SK-N-SH (cell line): ENCODE data around the gene CDKL2. TPM values are rescaled to one million over a fixed set of nuclear protein-coding genes. Genes with fewer than 3 reads are reported as not detected.

Experiments
- CTCF ChIA-PET: fragments of 300-600, 350-600 bp; formaldehyde crosslinking; extraction: SDS; loops from one replicate; lab custom pipeline; 2021; lab: Yijun Ruan, JAX
- POLR2A ChIA-PET: fragments of 350-600 bp; sonication (Branson Sonifier 250); formaldehyde crosslinking; extraction: SDS; loops from one replicate; lab custom pipeline; 2020; ENCODE audit warnings: antibody characterized with exemption, inconsistent platforms; lab: Yijun Ruan, JAX
- DNase-seq: peaks from one replicate; pipeline ENCODE4 v3.0.0; 2012
- H2AFZ ChIP-seq: fragments of 200-600 bp; sonication (generic); 2 replicates; pipeline ENCODE4 v1.8.1; 2016; ENCODE audit warnings: antibody characterized with exemption, mild to moderate bottlenecking, low read depth
- H3F3A ChIP-seq: fragments of 200-600 bp; sonication (generic); replicated peaks from 2 replicates; pipeline ENCODE3; 2016; ENCODE audit warnings: antibody characterized with exemption, mild to moderate bottlenecking; ENCODE audit not compliant: insufficient read depth
- H3K27ac ChIP-seq, 2 experiments: fragments of 200-500 bp in 1 of 2; fragments of 200-600 bp in 1 of 2; sonication (Bioruptor generic) in 1 of 2; sonication (generic), shearing (Covaris generic) in 1 of 2; 2 replicates each; pipeline versions ENCODE4 v1.5.1 to v1.6.1; 2014 to 2016; ENCODE audit warnings: low read depth in 2 of 2, inconsistent platforms in 1 of 2, low read length in 1 of 2, mild to moderate bottlenecking in 1 of 2, mixed read lengths in 1 of 2
- H3K27me3 ChIP-seq: fragments of 200-600 bp; sonication (generic), shearing (Covaris generic); 2 replicates; pipeline ENCODE4 v1.6.1; 2016; ENCODE audit warnings: mixed run types; ENCODE audit not compliant: insufficient read depth
- H3K36me3 ChIP-seq, 2 experiments: fragments of 200-500 bp in 1 of 2; fragments of 200-600 bp in 1 of 2; sonication (Bioruptor generic) in 1 of 2; sonication (generic) in 1 of 2; replicated peaks in 1 of 2; 2 replicates each; pipeline versions ENCODE3 to v1.5.1; 2014 to 2016; ENCODE audit warnings: low read length in 1 of 2, mild to moderate bottlenecking in 1 of 2; ENCODE audit not compliant: insufficient read depth in 2 of 2, control insufficient read depth in 1 of 2
- H3K4me1 ChIP-seq, 2 experiments: fragments of 200-500 bp in 1 of 2; fragments of 200-600 bp in 1 of 2; sonication (Bioruptor generic) in 1 of 2; sonication (generic), shearing (Covaris generic) in 1 of 2; 2 replicates each; pipeline versions ENCODE4 v1.5.1 to v1.6.1; 2014 to 2016; ENCODE audit warnings: low read depth in 1 of 2, low read length in 1 of 2, mixed run types in 1 of 2; ENCODE audit not compliant: insufficient read depth in 2 of 2, control insufficient read depth in 1 of 2
- H3K4me2 ChIP-seq: fragments of 200-600 bp; sonication (generic), shearing (Covaris generic); 2 replicates; pipeline ENCODE4 v1.6.1; 2017; ENCODE audit warnings: mixed run types
- H3K4me3 ChIP-seq, 2 experiments: fragments of 200-500 bp in 1 of 2; fragments of 200-600 bp in 1 of 2; sonication (Bioruptor generic) in 1 of 2; sonication (generic), shearing (Covaris generic) in 1 of 2; 2 replicates each; pipeline versions ENCODE4 v1.5.1 to v1.8.1; 2014 to 2016; ENCODE audit warnings: low read depth in 2 of 2, inconsistent platforms in 1 of 2, low read length in 1 of 2, mild to moderate bottlenecking in 1 of 2, mixed read lengths in 1 of 2, moderate library complexity in 1 of 2
- H3K79me2 ChIP-seq: fragments of 200-600 bp; sonication (generic); 2 replicates; pipeline ENCODE4 v1.8.1; 2017; ENCODE audit warnings: mild to moderate bottlenecking; ENCODE audit not compliant: insufficient read depth
- H3K9ac ChIP-seq: fragments of 200-600 bp; sonication (generic); 2 replicates; pipeline ENCODE4 v1.6.1; 2017; ENCODE audit warnings: mixed run types
- H3K9me2 ChIP-seq: fragments of 200-600 bp; sonication (generic); 2 replicates; pipeline ENCODE4 v1.6.1; 2017; ENCODE audit warnings: mixed run types
- H3K9me3 ChIP-seq: fragments of 200-600 bp; sonication (generic); 2 replicates; pipeline ENCODE4 v1.6.1; 2017; ENCODE audit warnings: mixed run types, mild to moderate bottlenecking, moderate library complexity
- H4K20me1 ChIP-seq: fragments of 200-600 bp; sonication (generic); 2 replicates; pipeline ENCODE4 v1.6.1; 2017; ENCODE audit warnings: mild to moderate bottlenecking, mixed run types; ENCODE audit not compliant: insufficient read depth
- CHD2 ChIP-seq: fragments of 150-350 bp; IDR thresholded peaks from 2 replicates; pipeline ENCODE4 v1.6.1; 2018; ENCODE audit warnings: low read length; ENCODE audit not compliant: partially characterized antibody
- ELF1 ChIP-seq: IDR thresholded peaks from 2 replicates; pipeline ENCODE4 v1.4.0; 2012
- FOSL2 ChIP-seq: IDR thresholded peaks from 2 replicates; pipeline ENCODE4 v1.4.0; 2012; ENCODE audit warnings: low read depth, mild to moderate bottlenecking, moderate library complexity, borderline replicate concordance
- FOXJ3 ChIP-seq: sonication (generic); formaldehyde crosslinking; IDR thresholded peaks from 2 replicates; pipeline ENCODE4 v1.5.1; 2020; ENCODE audit warnings: mild to moderate bottlenecking, missing genetic modification reagents
- FOXM1 ChIP-seq: IDR thresholded peaks from 2 replicates; pipeline ENCODE4 v1.4.0; 2012; ENCODE audit warnings: low read depth, mild to moderate bottlenecking
- GABPA ChIP-seq: IDR thresholded peaks from 2 replicates; pipeline ENCODE4 v1.4.0; 2012; ENCODE audit warnings: low read depth, mild to moderate bottlenecking
- GATA2 ChIP-seq: sonication (generic); formaldehyde crosslinking; IDR thresholded peaks from 2 replicates; pipeline ENCODE4 v1.5.0; 2020; ENCODE audit warnings: mild to moderate bottlenecking, missing genetic modification reagents
- MEF2A ChIP-seq: IDR thresholded peaks from 2 replicates; pipeline ENCODE4 v1.4.0; 2012; ENCODE audit warnings: low read depth, borderline replicate concordance
- MXI1 ChIP-seq: IDR thresholded peaks from 2 replicates; pipeline ENCODE4 v1.6.1; 2012; ENCODE audit warnings: mild to moderate bottlenecking, low read depth, low read length, improper control_type of control experiment
- NFIC ChIP-seq: IDR thresholded peaks from 2 replicates; pipeline ENCODE4 v1.4.0; 2012; ENCODE audit warnings: borderline replicate concordance
- POLR2AphosphoS5 ChIP-seq: IDR thresholded peaks from 2 replicates; pipeline ENCODE4 v1.6.1; 2012; ENCODE audit warnings: low read depth, low read length
- RCOR1 ChIP-seq: fragments of 150-350 bp; IDR thresholded peaks from 2 replicates; pipeline ENCODE4 v1.6.1; 2017; ENCODE audit warnings: antibody characterized with exemption, low read length
- RFX5 ChIP-seq: IDR thresholded peaks from 2 replicates; pipeline ENCODE4 v1.6.1; 2012; ENCODE audit warnings: mild to moderate bottlenecking, improper control_type of control experiment, low read length
- SIN3A ChIP-seq: IDR thresholded peaks from 2 replicates; pipeline ENCODE4 v1.6.1; 2012; ENCODE audit warnings: low read depth, mild to moderate bottlenecking, low read length, moderate library complexity, borderline replicate concordance
- SMC3 ChIP-seq: IDR thresholded peaks from 2 replicates; pipeline ENCODE4 v1.6.1; 2012; ENCODE audit warnings: low read depth, low read length, improper control_type of control experiment
- TAF1 ChIP-seq: IDR thresholded peaks from 2 replicates; pipeline ENCODE4 v1.6.1; 2012; ENCODE audit warnings: low read depth, mild to moderate bottlenecking, low read length, moderate library complexity, borderline replicate concordance
- TCF12 ChIP-seq: IDR thresholded peaks from 2 replicates; pipeline ENCODE4 v1.4.0; 2012
- TEAD4 ChIP-seq: IDR thresholded peaks from 2 replicates; pipeline ENCODE4 v1.4.0; 2012; ENCODE audit warnings: mild to moderate bottlenecking, borderline replicate concordance; ENCODE audit not compliant: insufficient read depth
- WGBS: methylation state at CpG from one replicate; pipeline ENCODE4 v1.1.6; 2017; ENCODE audit warnings: low lambda C conversion rate; 5-methylcytosine and 5-hydroxymethylcytosine counted together
- polyA plus RNA-seq, 3 experiments: library from polyadenylated mRNA; depleted of rRNA; stranded (reverse); fragments of >200 nt; gene quantifications; 2 replicates each; pipeline ENCODE4 v1.2.3, GENCODE V29; 2012
- TF ChIP-seq, protein P1 (sequence below): IDR thresholded peaks from 2 replicates; pipeline ENCODE4 v1.6.1; 2012; ENCODE audit warnings: mild to moderate bottlenecking, low read depth, low read length, moderate library complexity
- TF ChIP-seq, protein P2 (sequence below): IDR thresholded peaks from 2 replicates; pipeline ENCODE4 v1.4.0; 2012; ENCODE audit warnings: low read depth
- TF ChIP-seq, protein P3 (sequence below): IDR thresholded peaks from 2 replicates; pipeline ENCODE4 v1.4.0; 2012; ENCODE audit warnings: low read depth, borderline replicate concordance
- TF ChIP-seq, protein P4 (sequence below): fragments of 150-350 bp; IDR thresholded peaks from 2 replicates; pipeline ENCODE4 v1.6.1; 2016; ENCODE audit warnings: mild to moderate bottlenecking, low read depth, low read length
- TF ChIP-seq, protein P5 (sequence below): fragments of 200-600 bp; sonication (generic); IDR thresholded peaks from 2 replicates; pipeline ENCODE4 v1.6.1; 2017; ENCODE audit warnings: antibody characterized with exemption, mild to moderate bottlenecking, moderate library complexity

CDKL2 gene
- 0.41 and 0.58 TPM in 2 replicates for polyA plus RNA-seq (2012; rRNA removed)
- polyA plus RNA-seq (2012; cell fraction: cytosol; rRNA removed): 0.58 and 0.94 TPM in 2 replicates
- 1.5 and 2.3 TPM in 2 replicates for polyA plus RNA-seq (2012; cell fraction: nucleus; rRNA removed)

DNA sequence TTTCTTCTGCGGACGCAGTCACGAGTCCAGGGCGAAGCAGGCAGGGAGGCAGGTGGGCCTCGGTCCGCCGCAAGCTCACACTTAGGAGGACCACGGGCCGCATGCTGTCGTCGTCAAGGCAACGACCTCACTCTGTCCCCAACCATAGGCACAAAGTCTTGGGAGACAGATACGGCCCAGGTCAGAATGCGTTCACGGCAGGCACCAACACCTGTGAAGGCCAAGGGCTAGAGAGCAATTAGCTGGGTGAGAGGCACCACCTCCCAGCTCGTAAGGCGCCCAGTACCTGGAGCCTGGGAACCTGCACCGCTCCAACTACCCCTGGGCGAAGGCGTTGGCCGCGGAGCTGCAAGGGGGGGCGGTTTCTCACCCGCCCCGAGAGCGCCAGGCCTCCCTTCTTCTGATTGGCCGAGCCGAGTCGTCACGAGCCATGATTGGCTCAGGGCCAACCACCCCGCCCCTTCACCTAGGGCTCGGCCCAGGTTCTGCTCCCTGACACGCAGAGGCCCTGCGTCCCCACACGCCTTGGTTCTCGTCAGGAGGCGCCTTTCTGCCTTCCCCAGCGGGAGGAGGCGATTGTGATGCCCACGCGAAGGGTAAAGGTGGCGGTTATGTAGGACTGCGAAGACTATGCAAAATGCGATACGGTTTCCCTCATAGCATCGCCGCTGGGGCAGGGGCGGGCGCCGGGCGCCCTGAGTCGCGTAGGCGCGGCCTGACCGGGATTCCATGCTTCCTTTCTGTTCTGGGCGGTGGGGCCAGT lies at the start of gene CDKL2:
CDKL2 (minus strand) TSS at position 355 of the 763 bp plus-strand sequence. CDS start 4,540 bp downstream, outside the sequence.
- peak within 1 kb of the TSS; percentile 63 for H3K9ac ChIP-seq
- H3K4me3 ChIP-seq: peak within 1 kb of the TSS; percentile 80 to 83
- no peaks in the 10 kb centered on the region for H3K79me2 ChIP-seq
- no peaks in the 10 kb centered on the region for H3K36me3 ChIP-seq
- TF ChIP-seq SIN3A: no peak
- TF ChIP-seq GABPA: no peak
- peak; percentile 80 for TF ChIP-seq MXI1
- TF ChIP-seq, protein P1, sequence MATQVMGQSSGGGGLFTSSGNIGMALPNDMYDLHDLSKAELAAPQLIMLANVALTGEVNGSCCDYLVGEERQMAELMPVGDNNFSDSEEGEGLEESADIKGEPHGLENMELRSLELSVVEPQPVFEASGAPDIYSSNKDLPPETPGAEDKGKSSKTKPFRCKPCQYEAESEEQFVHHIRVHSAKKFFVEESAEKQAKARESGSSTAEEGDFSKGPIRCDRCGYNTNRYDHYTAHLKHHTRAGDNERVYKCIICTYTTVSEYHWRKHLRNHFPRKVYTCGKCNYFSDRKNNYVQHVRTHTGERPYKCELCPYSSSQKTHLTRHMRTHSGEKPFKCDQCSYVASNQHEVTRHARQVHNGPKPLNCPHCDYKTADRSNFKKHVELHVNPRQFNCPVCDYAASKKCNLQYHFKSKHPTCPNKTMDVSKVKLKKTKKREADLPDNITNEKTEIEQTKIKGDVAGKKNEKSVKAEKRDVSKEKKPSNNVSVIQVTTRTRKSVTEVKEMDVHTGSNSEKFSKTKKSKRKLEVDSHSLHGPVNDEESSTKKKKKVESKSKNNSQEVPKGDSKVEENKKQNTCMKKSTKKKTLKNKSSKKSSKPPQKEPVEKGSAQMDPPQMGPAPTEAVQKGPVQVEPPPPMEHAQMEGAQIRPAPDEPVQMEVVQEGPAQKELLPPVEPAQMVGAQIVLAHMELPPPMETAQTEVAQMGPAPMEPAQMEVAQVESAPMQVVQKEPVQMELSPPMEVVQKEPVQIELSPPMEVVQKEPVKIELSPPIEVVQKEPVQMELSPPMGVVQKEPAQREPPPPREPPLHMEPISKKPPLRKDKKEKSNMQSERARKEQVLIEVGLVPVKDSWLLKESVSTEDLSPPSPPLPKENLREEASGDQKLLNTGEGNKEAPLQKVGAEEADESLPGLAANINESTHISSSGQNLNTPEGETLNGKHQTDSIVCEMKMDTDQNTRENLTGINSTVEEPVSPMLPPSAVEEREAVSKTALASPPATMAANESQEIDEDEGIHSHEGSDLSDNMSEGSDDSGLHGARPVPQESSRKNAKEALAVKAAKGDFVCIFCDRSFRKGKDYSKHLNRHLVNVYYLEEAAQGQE: no peak
- no peak for TF ChIP-seq FOSL2
- peak; percentile 6; the same call in 1 of the 2 replicates for TF ChIP-seq GATA2 (CRISPR knock-in tag)
- no peak for TF ChIP-seq SMC3
- TF ChIP-seq, protein P2, sequence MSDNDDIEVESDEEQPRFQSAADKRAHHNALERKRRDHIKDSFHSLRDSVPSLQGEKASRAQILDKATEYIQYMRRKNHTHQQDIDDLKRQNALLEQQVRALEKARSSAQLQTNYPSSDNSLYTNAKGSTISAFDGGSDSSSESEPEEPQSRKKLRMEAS: peak; percentile 41; the same call in 1 of the 2 replicates
- TF ChIP-seq TCF12: no peak
- no peak for TF ChIP-seq CHD2
- TF ChIP-seq, protein P3, sequence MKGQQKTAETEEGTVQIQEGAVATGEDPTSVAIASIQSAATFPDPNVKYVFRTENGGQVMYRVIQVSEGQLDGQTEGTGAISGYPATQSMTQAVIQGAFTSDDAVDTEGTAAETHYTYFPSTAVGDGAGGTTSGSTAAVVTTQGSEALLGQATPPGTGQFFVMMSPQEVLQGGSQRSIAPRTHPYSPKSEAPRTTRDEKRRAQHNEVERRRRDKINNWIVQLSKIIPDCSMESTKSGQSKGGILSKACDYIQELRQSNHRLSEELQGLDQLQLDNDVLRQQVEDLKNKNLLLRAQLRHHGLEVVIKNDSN: peak; percentile 60; the same call in 1 of the 2 replicates
- no peak for TF ChIP-seq RCOR1
- peak; percentile 79 for TF ChIP-seq NFIC
- TF ChIP-seq FOXJ3: no peak
- TF ChIP-seq ELF1: no peak
- TF ChIP-seq TAF1: 0 out of 2 replicates have a peak, but pooled peaks have one; percentile 12
- no peak for TF ChIP-seq TEAD4
- TF ChIP-seq, protein P4, sequence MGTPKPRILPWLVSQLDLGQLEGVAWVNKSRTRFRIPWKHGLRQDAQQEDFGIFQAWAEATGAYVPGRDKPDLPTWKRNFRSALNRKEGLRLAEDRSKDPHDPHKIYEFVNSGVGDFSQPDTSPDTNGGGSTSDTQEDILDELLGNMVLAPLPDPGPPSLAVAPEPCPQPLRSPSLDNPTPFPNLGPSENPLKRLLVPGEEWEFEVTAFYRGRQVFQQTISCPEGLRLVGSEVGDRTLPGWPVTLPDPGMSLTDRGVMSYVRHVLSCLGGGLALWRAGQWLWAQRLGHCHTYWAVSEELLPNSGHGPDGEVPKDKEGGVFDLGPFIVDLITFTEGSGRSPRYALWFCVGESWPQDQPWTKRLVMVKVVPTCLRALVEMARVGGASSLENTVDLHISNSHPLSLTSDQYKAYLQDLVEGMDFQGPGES: no peak
- TF ChIP-seq, protein P5, sequence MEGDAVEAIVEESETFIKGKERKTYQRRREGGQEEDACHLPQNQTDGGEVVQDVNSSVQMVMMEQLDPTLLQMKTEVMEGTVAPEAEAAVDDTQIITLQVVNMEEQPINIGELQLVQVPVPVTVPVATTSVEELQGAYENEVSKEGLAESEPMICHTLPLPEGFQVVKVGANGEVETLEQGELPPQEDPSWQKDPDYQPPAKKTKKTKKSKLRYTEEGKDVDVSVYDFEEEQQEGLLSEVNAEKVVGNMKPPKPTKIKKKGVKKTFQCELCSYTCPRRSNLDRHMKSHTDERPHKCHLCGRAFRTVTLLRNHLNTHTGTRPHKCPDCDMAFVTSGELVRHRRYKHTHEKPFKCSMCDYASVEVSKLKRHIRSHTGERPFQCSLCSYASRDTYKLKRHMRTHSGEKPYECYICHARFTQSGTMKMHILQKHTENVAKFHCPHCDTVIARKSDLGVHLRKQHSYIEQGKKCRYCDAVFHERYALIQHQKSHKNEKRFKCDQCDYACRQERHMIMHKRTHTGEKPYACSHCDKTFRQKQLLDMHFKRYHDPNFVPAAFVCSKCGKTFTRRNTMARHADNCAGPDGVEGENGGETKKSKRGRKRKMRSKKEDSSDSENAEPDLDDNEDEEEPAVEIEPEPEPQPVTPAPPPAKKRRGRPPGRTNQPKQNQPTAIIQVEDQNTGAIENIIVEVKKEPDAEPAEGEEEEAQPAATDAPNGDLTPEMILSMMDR: no peak; the same call in 1 of the 2 replicates
- TF ChIP-seq POLR2AphosphoS5: peak; percentile 49; the same call in 1 of the 2 replicates
- peak; percentile 76 for TF ChIP-seq RFX5
- TF ChIP-seq FOXM1: no peak
- TF ChIP-seq MEF2A: no peak
- peaks cover 0 to 5% of the 10 kb centered on the region in 2 experiments; a peak in 1 of 4 replicates for H3K4me1 ChIP-seq
- H3K27me3 ChIP-seq: no peaks in the 10 kb centered on the region
- H3K9me3 ChIP-seq: no peaks in the 10 kb centered on the region
- H3K4me2 ChIP-seq: peak within 1 kb of the TSS; percentile 91
- 2% methylated on average over 42 of the region's 57 CpGs for WGBS
- peak; percentile 96 for DNase-seq
- peak within 1 kb of the TSS in 1 of 2 experiments; percentile 54; a peak in 1 of 4 replicates for H3K27ac ChIP-seq
- ChIA-PET POLR2A (interaction anchor here (0.6 to 1.3 kb wide), 2 partner anchors 44 to 108 kb away, joined by 3 read pairs; no protein-coding TSS in a partner anchor), CTCF (interaction anchor here (1.9 kb wide), 1 partner anchor 94 kb away, joined by 10 read pairs; the partner anchor contains the start of gene USO1)
- no peaks in the 10 kb centered on the region for H4K20me1 ChIP-seq
- H3K9me2 ChIP-seq: no peaks in the 10 kb centered on the region
- peaks cover 8% of the 10 kb centered on the region for H3F3A ChIP-seq
- peak within 1 kb of the TSS; percentile 98 for H2AFZ ChIP-seq
